ENCODE data around the gene TRIM27. TPM values are rescaled to one million over a fixed set of nuclear protein-coding genes. Genes with fewer than 3 reads are reported as not detected.
"Not testable (repeated sequence)": the region's sequence is repeated elsewhere in the genome, so short reads cannot be mapped to it uniquely, and the experiment has no call there.

The TRIM27 gene
- total RNA-seq, 2 donors from 2014 or later = 34.4 to 51.2 TPM

- Mint-ChIP-seq H3K36me3 (ENCODE audit: low read depth) (peaks cover 23% of the 10 kb centered on the region), H3K4me3 (no peak overlapping the region), H3K27ac (no peak overlapping the region), H3K4me1 (peaks cover 14% of the 10 kb centered on the region), H3K27me3 (no peaks in the 10 kb centered on the region), H3K9me3 (no peaks in the 10 kb centered on the region)
- ATAC-seq (replicated peaks) = no peak
These were observed 24.1 kb upstream of the TRIM27 start for GRCh38 chr6:28947831-28948270.

- Mint-ChIP-seq H3K36me3 (ENCODE audit: low read depth) (peaks cover 23% of the 10 kb centered on the region), H3K27ac (no peak overlapping the region), H3K4me3 (no peak overlapping the region), H3K9me3 (no peaks in the 10 kb centered on the region), H3K27me3 (no peaks in the 10 kb centered on the region), H3K4me1 (peaks cover 9% of the 10 kb centered on the region)
- ATAC-seq (replicated peaks) = no peak
These were observed 23.4 kb upstream of the TRIM27 start for GRCh38 chr6:28947067-28947765.

- H3K4me3 Mint-ChIP-seq = no peak overlapping the region
- no peak for ATAC-seq (replicated peaks)
- H3K4me1 Mint-ChIP-seq = peaks cover 23% of the 10 kb centered on the region
- no peaks in the 10 kb centered on the region for H3K27me3 Mint-ChIP-seq
- H3K27ac Mint-ChIP-seq = no peak overlapping the region
- H3K9me3 Mint-ChIP-seq = no peaks in the 10 kb centered on the region
- peaks cover 31% of the 10 kb centered on the region for H3K36me3 Mint-ChIP-seq (ENCODE audit: low read depth)
These were observed 21.6 kb upstream of the TRIM27 start for GRCh38 chr6:28945349-28945748.

- peaks cover 31% of the 10 kb centered on the region for H3K36me3 Mint-ChIP-seq (ENCODE audit: low read depth)
These were observed 20.7 kb upstream of the TRIM27 start for GRCh38 chr6:28944412-28944865.

GRCh38 chr6:28943557-28944411 is 20.0 kb upstream of the TRIM27 start:
- H3K9me3 Mint-ChIP-seq = no peaks in the 10 kb centered on the region
- H3K27ac Mint-ChIP-seq = peak overlapping the region; percentile 98
- ATAC-seq (replicated peaks) = peak; percentile 15
- peaks cover 31% of the 10 kb centered on the region for H3K36me3 Mint-ChIP-seq (ENCODE audit: low read depth)
- H3K4me3 Mint-ChIP-seq = peak overlapping the region; percentile 95
- peaks cover 24% of the 10 kb centered on the region for H3K4me1 Mint-ChIP-seq
- no peaks in the 10 kb centered on the region for H3K27me3 Mint-ChIP-seq

More at GRCh38 chr6:28944412-28944865, 20.7 kb upstream of the TRIM27 start:
- ATAC-seq (replicated peaks) = peak; percentile 38
- peak overlapping the region; percentile 95 for H3K4me3 Mint-ChIP-seq
- H3K27me3 Mint-ChIP-seq = no peaks in the 10 kb centered on the region
- H3K4me1 Mint-ChIP-seq = peaks cover 24% of the 10 kb centered on the region
- H3K9me3 Mint-ChIP-seq = no peaks in the 10 kb centered on the region
- peak overlapping the region; percentile 98 for H3K27ac Mint-ChIP-seq

GRCh38 chr6:28943223-28943556 is 19.4 kb upstream of the TRIM27 start:
- no peaks in the 10 kb centered on the region for H3K9me3 Mint-ChIP-seq
- peaks cover 31% of the 10 kb centered on the region for H3K36me3 Mint-ChIP-seq (ENCODE audit: low read depth)
- H3K4me3 Mint-ChIP-seq = peak overlapping the region; percentile 95
- H3K4me1 Mint-ChIP-seq = peaks cover 24% of the 10 kb centered on the region
- no peak for ATAC-seq (replicated peaks)
- H3K27ac Mint-ChIP-seq = peak overlapping the region; percentile 98
- H3K27me3 Mint-ChIP-seq = no peaks in the 10 kb centered on the region

GRCh38 chr6:28941684-28942448 is 18.1 kb upstream of the TRIM27 start:
- ATAC-seq (replicated peaks) = no peak
- Mint-ChIP-seq H3K4me1 (peaks cover 24% of the 10 kb centered on the region), H3K36me3 (ENCODE audit: low read depth) (peaks cover 31% of the 10 kb centered on the region), H3K27ac (peak overlapping the region; percentile 93), H3K9me3 (no peaks in the 10 kb centered on the region), H3K27me3 (no peaks in the 10 kb centered on the region), H3K4me3 (peak overlapping the region; percentile 95)

- Mint-ChIP-seq H3K27ac (peak overlapping the region; percentile 93), H3K9me3 (no peaks in the 10 kb centered on the region), H3K36me3 (ENCODE audit: low read depth) (peaks cover 31% of the 10 kb centered on the region), H3K4me1 (peaks cover 24% of the 10 kb centered on the region), H3K27me3 (no peaks in the 10 kb centered on the region), H3K4me3 (peak overlapping the region; percentile 95)
- peak; percentile 82 for ATAC-seq (replicated peaks)
These were observed 17.3 kb upstream of the TRIM27 start for GRCh38 chr6:28940858-28941683.

- Mint-ChIP-seq H3K27me3 (no peaks in the 10 kb centered on the region), H3K4me3 (peak overlapping the region; percentile 95), H3K27ac (peak overlapping the region; percentile 93), H3K36me3 (ENCODE audit: low read depth) (peaks cover 31% of the 10 kb centered on the region), H3K4me1 (peaks cover 24% of the 10 kb centered on the region), H3K9me3 (no peaks in the 10 kb centered on the region)
- peak; percentile 28 for ATAC-seq (replicated peaks)
These were observed 16.6 kb upstream of the TRIM27 start for GRCh38 chr6:28940294-28940857.

- H3K27ac Mint-ChIP-seq = no peak overlapping the region
- no peaks in the 10 kb centered on the region for H3K36me3 Mint-ChIP-seq (ENCODE audit: low read depth)
- no peak overlapping the region for H3K4me3 Mint-ChIP-seq
These were observed 9.3 kb upstream of the TRIM27 start for GRCh38 chr6:28933069-28933468.

GRCh38 chr6:28929887-28930620 is 6.3 kb upstream of the TRIM27 start:
- Mint-ChIP-seq H3K27me3 (peaks cover 5% of the 10 kb centered on the region), H3K4me1 (no peaks in the 10 kb centered on the region), H3K36me3 (ENCODE audit: low read depth) (no peaks in the 10 kb centered on the region)

More at GRCh38 chr6:28933069-28933468, 9.3 kb upstream of the TRIM27 start:
- H3K4me1 Mint-ChIP-seq = no peaks in the 10 kb centered on the region
- ATAC-seq (replicated peaks) = no peak
- H3K9me3 Mint-ChIP-seq = no peaks in the 10 kb centered on the region
- H3K27me3 Mint-ChIP-seq = peaks cover 5% of the 10 kb centered on the region

GRCh38 chr6:28929339-28929738 is 5.6 kb upstream of the TRIM27 start:
- not testable (repeated sequence) for ATAC-seq (replicated peaks); H3K27ac Mint-ChIP-seq; H3K9me3 Mint-ChIP-seq; H3K4me3 Mint-ChIP-seq; H3K4me1 Mint-ChIP-seq; H3K27me3 Mint-ChIP-seq; H3K36me3 Mint-ChIP-seq (ENCODE audit: low read depth)

More at GRCh38 chr6:28929887-28930620, 6.3 kb upstream of the TRIM27 start:
- Mint-ChIP-seq H3K4me3 (no peak overlapping the region), H3K9me3 (no peaks in the 10 kb centered on the region), H3K27ac (no peak overlapping the region)
- no peak for ATAC-seq (replicated peaks)

GRCh38 chr6:28927846-28928245 is 4.1 kb upstream of the TRIM27 start:
- Mint-ChIP-seq H3K4me1 (no peaks in the 10 kb centered on the region), H3K27me3 (peaks cover 5% of the 10 kb centered on the region), H3K36me3 (ENCODE audit: low read depth) (peaks cover 2% of the 10 kb centered on the region), H3K27ac (no peak overlapping the region), H3K4me3 (no peak overlapping the region), H3K9me3 (no peaks in the 10 kb centered on the region)
- no peak for ATAC-seq (replicated peaks)
